Subcutaneous adipose tissue (tissue), 4 donors: ENCODE measurements around the gene PITPNC1. TPM values are rescaled to one million over a fixed set of nuclear protein-coding genes. Genes with fewer than 3 reads are reported as not detected.

Experiments used
- total RNA-seq, 4 donors: library from RNA; depleted of rRNA; stranded (reverse); fragments of >200 nt; gene quantifications; one replicate each; pipeline ENCODE4 v1.1.0, GENCODE V29; 2016
- TF ChIP-seq, protein P1 (sequence below): fragments of 450-650 bp; IDR thresholded peaks from one replicate; pipeline ENCODE4 v1.5.1; 2016; ENCODE audit warnings: low read depth, mild to moderate bottlenecking, control low read depth, antibody characterized with exemption, moderate library complexity

The PITPNC1 gene
- total RNA-seq, 4 donors from 2014 or later: 12.1 to 26.8 (median 18.2) TPM

DNA sequence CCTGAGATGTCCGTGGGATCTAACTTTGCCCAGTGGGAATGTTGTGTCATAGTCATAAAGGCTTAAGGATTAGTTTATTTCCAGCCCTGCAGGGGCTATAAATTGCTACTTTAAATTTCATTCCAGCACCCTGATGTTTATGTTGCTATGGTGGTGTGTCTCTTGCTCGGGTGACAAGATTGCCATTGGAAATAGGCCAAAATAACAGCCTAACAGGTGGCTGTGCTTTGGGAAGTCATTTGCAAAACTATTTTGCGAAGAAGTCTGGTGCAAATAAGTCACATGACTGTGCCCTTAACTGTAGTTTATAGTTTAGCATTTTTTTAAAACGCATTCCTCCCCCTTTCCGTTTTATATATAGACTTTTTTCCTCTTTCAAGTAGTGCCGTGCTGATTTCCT lies 23.1 kb downstream of the PITPNC1 start:
- TF ChIP-seq, protein P1, sequence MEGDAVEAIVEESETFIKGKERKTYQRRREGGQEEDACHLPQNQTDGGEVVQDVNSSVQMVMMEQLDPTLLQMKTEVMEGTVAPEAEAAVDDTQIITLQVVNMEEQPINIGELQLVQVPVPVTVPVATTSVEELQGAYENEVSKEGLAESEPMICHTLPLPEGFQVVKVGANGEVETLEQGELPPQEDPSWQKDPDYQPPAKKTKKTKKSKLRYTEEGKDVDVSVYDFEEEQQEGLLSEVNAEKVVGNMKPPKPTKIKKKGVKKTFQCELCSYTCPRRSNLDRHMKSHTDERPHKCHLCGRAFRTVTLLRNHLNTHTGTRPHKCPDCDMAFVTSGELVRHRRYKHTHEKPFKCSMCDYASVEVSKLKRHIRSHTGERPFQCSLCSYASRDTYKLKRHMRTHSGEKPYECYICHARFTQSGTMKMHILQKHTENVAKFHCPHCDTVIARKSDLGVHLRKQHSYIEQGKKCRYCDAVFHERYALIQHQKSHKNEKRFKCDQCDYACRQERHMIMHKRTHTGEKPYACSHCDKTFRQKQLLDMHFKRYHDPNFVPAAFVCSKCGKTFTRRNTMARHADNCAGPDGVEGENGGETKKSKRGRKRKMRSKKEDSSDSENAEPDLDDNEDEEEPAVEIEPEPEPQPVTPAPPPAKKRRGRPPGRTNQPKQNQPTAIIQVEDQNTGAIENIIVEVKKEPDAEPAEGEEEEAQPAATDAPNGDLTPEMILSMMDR: no peak

DNA sequence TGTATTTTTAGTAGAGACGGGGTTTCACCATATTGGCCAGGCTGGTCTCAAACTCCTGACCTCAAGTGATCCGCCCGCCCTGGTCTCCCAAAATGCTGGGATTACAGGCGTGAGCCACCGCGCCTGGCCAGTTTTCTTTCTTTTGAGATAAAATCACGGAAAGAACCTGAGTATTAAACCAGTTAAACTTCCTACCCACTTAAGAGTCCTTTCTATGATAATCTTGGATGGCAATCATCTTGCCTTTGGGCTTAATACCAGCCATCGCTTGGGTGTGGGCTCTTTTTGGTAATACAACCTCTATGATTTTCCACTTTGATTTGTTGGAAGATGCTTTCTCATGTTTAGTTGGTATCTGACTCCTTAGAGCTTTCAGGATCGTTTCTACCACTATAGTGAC lies 24.0 kb downstream of the PITPNC1 start:
- TF ChIP-seq, protein P1: no peak

DNA sequence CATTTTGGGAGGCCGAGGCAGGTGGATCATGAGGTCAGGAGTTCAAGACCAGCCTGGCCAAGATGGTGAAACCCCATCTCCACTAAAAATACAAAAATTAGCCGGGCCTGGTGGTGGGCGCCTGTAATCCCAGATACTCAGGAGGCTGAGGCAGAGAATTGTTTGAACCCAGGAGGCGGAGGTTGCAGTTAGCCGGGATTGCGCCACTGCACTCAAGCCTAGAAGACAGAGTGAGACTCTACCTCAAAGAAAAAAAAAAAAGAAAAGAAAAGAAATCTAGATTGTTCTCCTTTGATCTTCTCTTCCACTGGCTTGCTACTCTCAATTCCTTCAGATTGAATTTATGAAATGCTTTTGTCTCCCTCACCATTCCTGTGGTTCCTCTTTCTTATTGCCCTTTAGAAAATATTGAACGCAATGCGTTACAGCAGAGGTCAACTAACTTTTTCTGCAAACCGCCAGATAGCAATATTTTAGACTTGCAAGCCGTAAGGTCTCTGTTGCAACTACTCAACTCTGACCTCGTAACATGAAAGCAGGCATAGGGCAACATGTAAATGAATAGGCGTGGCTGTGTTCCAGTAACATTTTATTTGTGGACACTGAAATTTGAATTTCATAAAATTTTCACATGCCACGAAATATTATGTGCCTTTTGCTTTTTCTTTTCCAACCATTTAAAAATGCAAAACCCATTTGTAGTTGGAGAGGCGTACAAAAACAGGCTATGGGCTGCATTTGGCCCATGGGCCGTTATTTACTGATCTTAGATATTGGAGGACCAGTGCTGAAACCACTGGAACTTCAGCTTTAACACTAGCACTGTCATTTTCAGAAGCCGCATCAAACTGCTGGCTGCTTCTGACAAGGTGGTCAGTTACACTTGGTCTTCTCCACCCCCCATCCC lies 24.8 kb downstream of the PITPNC1 start:
- TF ChIP-seq, protein P1: no peak

DNA sequence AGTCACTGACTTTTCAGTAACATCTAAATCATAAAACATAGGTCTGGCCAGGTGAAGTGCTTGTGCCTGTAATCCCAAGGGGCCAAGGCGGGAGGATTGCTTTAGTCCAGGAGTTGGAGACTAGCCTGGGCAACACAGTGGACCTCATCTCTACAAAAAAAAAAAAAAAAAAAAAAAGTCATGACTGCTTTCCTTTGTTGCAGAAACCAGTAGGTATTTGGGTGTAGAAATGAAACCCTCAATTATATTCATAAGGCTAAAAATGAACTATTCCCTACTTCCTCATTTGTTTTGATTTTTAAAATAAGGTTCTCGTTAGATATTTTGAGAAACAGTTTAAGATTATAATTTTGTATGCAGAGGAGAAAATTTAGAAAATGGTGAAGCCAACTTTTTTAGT lies 26.0 kb downstream of the PITPNC1 start:
- TF ChIP-seq, protein P1: no peak

DNA sequence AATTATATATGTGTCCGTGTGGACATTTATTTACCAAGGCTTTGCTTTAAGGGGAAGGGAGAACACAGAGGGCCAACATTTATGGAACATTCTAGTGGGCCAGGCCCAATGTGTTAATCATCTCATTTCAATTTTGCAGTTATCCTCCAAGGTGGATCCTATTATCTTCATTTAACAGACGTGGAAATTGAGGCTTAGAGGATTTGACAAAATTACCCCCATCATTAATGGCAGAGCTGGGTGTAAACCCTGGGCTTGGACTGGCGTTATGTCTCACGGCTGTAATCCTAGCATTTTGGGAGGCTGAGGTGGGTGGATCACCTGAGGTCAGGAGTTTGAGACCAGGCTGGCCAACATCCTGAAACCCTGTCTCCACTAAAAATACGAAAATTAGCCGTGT lies 26.4 kb downstream of the PITPNC1 start:
- TF ChIP-seq, protein P1: no peak

DNA sequence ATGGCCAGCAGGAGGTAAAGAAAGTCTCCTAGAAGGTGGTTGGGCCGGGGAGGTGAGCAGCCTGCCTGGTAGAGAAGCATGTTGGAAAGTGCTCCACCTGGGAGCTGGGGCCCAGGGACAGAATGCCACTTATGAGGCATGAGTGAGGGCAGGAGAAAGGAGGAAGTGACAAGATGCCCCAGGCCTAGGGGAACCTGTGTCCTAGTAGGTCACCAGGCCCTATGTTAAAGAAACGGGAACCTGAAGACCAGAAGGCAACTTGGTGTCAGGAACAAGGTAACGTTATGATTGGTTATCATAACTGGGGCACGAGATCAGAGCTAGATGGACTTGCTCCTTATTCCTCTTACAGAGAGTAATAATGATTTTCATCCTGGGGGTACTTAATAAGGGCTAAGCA lies 34.3 kb downstream of the PITPNC1 start:
- TF ChIP-seq, protein P1: no peak

DNA sequence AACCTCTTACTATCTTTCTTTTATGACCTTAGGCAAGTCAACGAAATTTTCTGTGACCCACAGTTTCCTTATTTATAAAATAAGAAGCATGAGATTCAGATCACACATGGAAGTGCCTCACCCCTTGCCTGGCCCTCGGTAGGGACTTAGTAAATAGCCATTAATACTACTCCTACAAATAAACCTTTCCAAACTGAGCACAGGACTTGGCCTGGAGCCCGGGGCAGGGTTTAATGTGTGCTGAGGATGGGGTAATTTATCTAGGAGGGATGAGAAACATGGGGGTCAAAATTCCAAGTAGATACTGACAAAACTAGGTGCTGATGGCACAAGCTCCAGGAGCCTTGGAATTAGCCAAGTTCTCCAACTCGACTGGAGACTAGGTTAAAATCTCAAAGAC lies 35.0 kb downstream of the PITPNC1 start:
- TF ChIP-seq, protein P1: no peak
